Loucy (cell line): Measurements from ENCODE around the gene ARMC8.

Experiments
- H2AFZ ChIP-seq: fragments of 200-600 bp; sonication (generic); 2 replicates; pipeline ENCODE4 v1.6.0; 2016; ENCODE audit warnings: antibody characterized with exemption, mild to moderate bottlenecking, low read length, moderate library complexity
- H3F3A ChIP-seq: fragments of 200-600 bp; 2 replicates; pipeline ENCODE4 v1.6.0; 2016; ENCODE audit warnings: antibody characterized with exemption, low read depth, mild to moderate bottlenecking
- H3K27me3 ChIP-seq: fragments of 200-600 bp; sonication (generic); 2 replicates; pipeline ENCODE4 v1.6.1; 2014; ENCODE audit warnings: low read length, mild to moderate bottlenecking; ENCODE audit not compliant: insufficient read depth, poor library complexity, severe bottlenecking
- H3K36me3 ChIP-seq: fragments of 200-600 bp; sonication (generic); 2 replicates; pipeline ENCODE4 v1.6.1; 2016; ENCODE audit warnings: low read length; ENCODE audit not compliant: insufficient read depth
- H3K4me1 ChIP-seq: fragments of 200-600 bp; sonication (generic); 2 replicates; pipeline ENCODE4 v1.5.1; 2014; ENCODE audit warnings: low read length, mild to moderate bottlenecking; ENCODE audit not compliant: insufficient read depth, poor library complexity, severe bottlenecking
- H3K4me2 ChIP-seq: fragments of 200-600 bp; sonication (generic); 2 replicates; pipeline ENCODE4 v1.6.0; 2014; ENCODE audit warnings: antibody characterized with exemption, low read length, low read depth, mild to moderate bottlenecking; ENCODE audit not compliant: poor library complexity, severe bottlenecking
- H3K4me3 ChIP-seq: fragments of 200-600 bp; sonication (generic); 2 replicates; pipeline ENCODE4 v1.5.1; 2014; ENCODE audit warnings: low read length, mild to moderate bottlenecking, mixed read lengths; ENCODE audit not compliant: poor library complexity, severe bottlenecking
- H3K79me2 ChIP-seq: fragments of 200-600 bp; sonication (generic); 2 replicates; pipeline ENCODE4 v1.6.1; 2014; ENCODE audit warnings: low read length; ENCODE audit not compliant: insufficient read depth
- H3K9ac ChIP-seq: fragments of 200-600 bp; sonication (generic); 2 replicates; pipeline ENCODE4 v1.6.0; 2014; ENCODE audit warnings: mild to moderate bottlenecking, low read depth, low read length, moderate library complexity; ENCODE audit not compliant: poor library complexity, severe bottlenecking
- H3K9me2 ChIP-seq: fragments of 200-600 bp; sonication (generic); replicated peaks from 2 replicates; pipeline ENCODE4 v1.6.1; 2016; ENCODE audit warnings: low read depth, low read length, mixed read lengths
- H3K9me3 ChIP-seq: fragments of 200-600 bp; sonication (generic); 2 replicates; pipeline ENCODE4 v1.6.1; 2014; ENCODE audit warnings: mild to moderate bottlenecking, antibody characterized with exemption, low read length, low read depth; ENCODE audit not compliant: insufficient read depth
- H4K20me1 ChIP-seq: fragments of 200-600 bp; sonication (generic); 2 replicates; pipeline ENCODE4 v1.6.0; 2014; ENCODE audit warnings: antibody characterized with exemption, low read length, mild to moderate bottlenecking; ENCODE audit not compliant: insufficient read depth, poor library complexity, severe bottlenecking
- EZH2phosphoT487 ChIP-seq: fragments of 200-600 bp; IDR thresholded peaks from 2 replicates; pipeline ENCODE4 v1.6.1; 2018; ENCODE audit warnings: antibody characterized with exemption, mild to moderate bottlenecking, moderate library complexity, borderline replicate concordance
- TF ChIP-seq, protein P1 (sequence below): fragments of 200-600 bp; sonication (generic); conservative IDR thresholded peaks from 2 replicates; pipeline ENCODE4 v1.5.1; 2014; ENCODE audit warnings: mild to moderate bottlenecking, antibody characterized with exemption, low read length

The ARMC8 gene

DNA sequence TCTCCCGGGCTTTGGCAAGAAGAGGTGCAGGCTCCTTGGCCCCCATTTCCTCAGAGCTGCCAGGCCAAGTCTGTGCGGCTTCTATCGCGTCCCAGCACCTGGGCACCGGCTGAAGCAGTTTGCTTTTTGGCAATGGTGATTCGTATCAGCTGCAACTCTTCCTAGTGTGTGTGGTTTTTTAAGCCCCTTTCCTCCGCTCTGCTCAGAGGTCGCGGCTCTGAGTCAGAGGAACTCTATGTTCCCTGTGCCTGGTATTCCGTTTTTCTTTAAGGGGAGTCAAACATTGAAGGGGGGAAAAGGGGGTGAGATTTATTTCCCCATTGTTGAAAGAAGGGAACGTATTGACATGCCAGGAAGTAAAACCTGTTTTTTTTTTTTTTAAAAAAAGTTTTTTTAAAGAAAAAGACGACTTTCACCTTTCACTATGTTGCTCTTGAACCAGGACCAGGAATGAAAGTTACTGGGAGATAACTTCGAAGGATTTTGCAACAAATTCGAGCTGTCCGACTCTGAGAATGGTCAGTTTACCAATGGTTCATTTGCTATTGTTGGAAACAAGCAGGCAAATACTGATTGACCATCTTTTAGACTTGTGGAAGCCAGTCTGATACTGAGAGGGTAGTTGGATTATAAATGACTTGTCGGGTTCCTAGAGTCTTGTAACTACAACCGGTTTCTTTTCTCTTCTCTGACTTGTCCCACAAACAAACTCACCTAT lies 1.1 kb downstream of the ARMC8 start:
- H2AFZ ChIP-seq, result peak overlapping the region; percentile 99
- TF ChIP-seq, protein P1, sequence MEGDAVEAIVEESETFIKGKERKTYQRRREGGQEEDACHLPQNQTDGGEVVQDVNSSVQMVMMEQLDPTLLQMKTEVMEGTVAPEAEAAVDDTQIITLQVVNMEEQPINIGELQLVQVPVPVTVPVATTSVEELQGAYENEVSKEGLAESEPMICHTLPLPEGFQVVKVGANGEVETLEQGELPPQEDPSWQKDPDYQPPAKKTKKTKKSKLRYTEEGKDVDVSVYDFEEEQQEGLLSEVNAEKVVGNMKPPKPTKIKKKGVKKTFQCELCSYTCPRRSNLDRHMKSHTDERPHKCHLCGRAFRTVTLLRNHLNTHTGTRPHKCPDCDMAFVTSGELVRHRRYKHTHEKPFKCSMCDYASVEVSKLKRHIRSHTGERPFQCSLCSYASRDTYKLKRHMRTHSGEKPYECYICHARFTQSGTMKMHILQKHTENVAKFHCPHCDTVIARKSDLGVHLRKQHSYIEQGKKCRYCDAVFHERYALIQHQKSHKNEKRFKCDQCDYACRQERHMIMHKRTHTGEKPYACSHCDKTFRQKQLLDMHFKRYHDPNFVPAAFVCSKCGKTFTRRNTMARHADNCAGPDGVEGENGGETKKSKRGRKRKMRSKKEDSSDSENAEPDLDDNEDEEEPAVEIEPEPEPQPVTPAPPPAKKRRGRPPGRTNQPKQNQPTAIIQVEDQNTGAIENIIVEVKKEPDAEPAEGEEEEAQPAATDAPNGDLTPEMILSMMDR, result no peak
- no peak for TF ChIP-seq EZH2phosphoT487
- H3K4me3 ChIP-seq, result peak overlapping the region; percentile 85
- 0 out of 2 replicates have a peak, but pooled peaks cover 4% of the 10 kb centered on the region for H3K36me3 ChIP-seq
- H4K20me1 ChIP-seq, result peaks cover 53% of the 10 kb centered on the region
- H3K9me3 ChIP-seq, result no peaks in the 10 kb centered on the region
- peaks cover 58% of the 10 kb centered on the region for H3K79me2 ChIP-seq
- H3K4me1 ChIP-seq, result peaks cover 36% of the 10 kb centered on the region
- H3F3A ChIP-seq, result no peaks in the 10 kb centered on the region
- H3K9ac ChIP-seq, result peak overlapping the region; percentile 80
- H3K9me2 ChIP-seq, result no peaks in the 10 kb centered on the region
- H3K4me2 ChIP-seq, result peak overlapping the region; percentile 71
- no peaks in the 10 kb centered on the region for H3K27me3 ChIP-seq

DNA sequence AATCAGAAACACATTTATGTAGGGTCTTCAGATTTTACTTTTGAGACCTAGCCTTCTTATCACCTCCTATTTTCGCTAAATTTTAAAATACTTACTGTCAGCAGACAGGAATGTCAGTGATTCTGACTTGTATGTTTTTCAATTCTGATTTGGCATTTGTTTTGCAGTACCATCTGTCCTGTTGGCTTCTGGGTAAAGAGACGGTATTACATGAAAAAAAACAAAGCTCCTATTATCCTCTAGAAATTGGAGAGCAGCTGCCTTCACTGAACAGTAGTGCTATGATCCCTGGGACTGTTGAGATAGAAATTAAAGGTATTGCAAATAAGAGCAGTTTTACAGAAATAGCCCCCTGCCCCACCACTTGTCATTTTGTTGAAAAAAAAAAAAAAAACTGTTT lies 8.4 kb downstream of the ARMC8 start:
- Histone ChIP-seq H4K20me1 (peaks cover 64% of the 10 kb centered on the region), H3K4me2 (no peak overlapping the region), H2AFZ (no peak overlapping the region), H3K27me3 (no peaks in the 10 kb centered on the region), H3K79me2 (peaks cover 92% of the 10 kb centered on the region), H3K4me3 (no peak overlapping the region), H3F3A (peaks cover 11% of the 10 kb centered on the region; the same call in 1 of the 2 replicates), H3K36me3 (peaks cover 4% of the 10 kb centered on the region; the same call in 1 of the 2 replicates), H3K9me2 (no peaks in the 10 kb centered on the region), H3K4me1 (peaks cover 37% of the 10 kb centered on the region), H3K9me3 (no peaks in the 10 kb centered on the region), H3K9ac (no peak overlapping the region)
- TF ChIP-seq, protein P1, result no peak
- TF ChIP-seq EZH2phosphoT487, result no peak

DNA sequence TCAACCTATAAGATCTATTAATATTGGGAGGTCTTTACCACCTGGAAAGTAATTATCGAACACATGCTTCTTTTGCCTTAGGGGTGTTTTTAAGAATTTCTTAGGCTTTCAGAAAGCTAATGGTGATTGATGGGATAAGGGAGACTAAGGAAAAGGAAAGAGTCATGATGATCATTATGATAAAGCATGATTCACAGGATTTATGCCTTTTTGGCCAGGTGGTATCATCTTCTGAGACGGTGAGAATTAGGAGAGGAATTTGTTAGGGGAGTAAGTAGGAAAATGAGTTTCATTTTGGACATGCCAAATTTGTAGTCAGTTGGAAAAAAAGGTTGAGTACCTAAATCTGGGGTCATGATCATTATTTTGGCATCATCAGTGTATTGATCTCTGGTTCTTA lies 8.9 kb downstream of the ARMC8 start:
- Histone ChIP-seq H4K20me1 (peaks cover 59% of the 10 kb centered on the region), H3K4me2 (no peak overlapping the region)

More for the DNA sequence above, 8.9 kb downstream of the ARMC8 start:
- TF ChIP-seq, protein P1, result no peak
- no peak for TF ChIP-seq EZH2phosphoT487
- H3K4me3 ChIP-seq, result no peak overlapping the region
- H3K36me3 ChIP-seq, result peaks cover 4% of the 10 kb centered on the region; the same call in 1 of the 2 replicates
- H3K9me3 ChIP-seq, result no peaks in the 10 kb centered on the region
- H2AFZ ChIP-seq, result no peak overlapping the region
- H3K79me2 ChIP-seq, result peaks cover 92% of the 10 kb centered on the region
- H3K4me1 ChIP-seq, result peaks cover 38% of the 10 kb centered on the region
- no peaks in the 10 kb centered on the region for H3K9me2 ChIP-seq
- H3K27me3 ChIP-seq, result no peaks in the 10 kb centered on the region
- H3K9ac ChIP-seq, result no peak overlapping the region
- H3F3A ChIP-seq, result peaks cover 13% of the 10 kb centered on the region; the same call in 1 of the 2 replicates
